OCI-LY1 (cell line): Measurements from ENCODE around the gene PXT1.

Experiments used
- CTCF ChIP-seq: fragments of 200-600 bp; sonication (generic), shearing (Covaris generic); IDR thresholded peaks from 2 replicates; pipeline ENCODE4 v1.5.1; 2017; ENCODE audit warnings: mild to moderate bottlenecking, antibody characterized with exemption, low read length, moderate library complexity, mixed read lengths
- EZH2 ChIP-seq: fragments of 200-600 bp; sonication (generic), shearing (Covaris generic); IDR thresholded peaks from 2 replicates; pipeline ENCODE4 v1.8.0; 2017; ENCODE audit warnings: borderline replicate concordance, mixed run types, mild to moderate bottlenecking, antibody characterized with exemption, low read length, moderate library complexity, mixed read lengths

GRCh38 chr6:36419310-36419709 lies 23.3 kb downstream of the PXT1 start:
- TF ChIP-seq EZH2 (no peak), CTCF (no peak)
